ENCODE measurements around the gene SLC38A2. TPM values are rescaled to one million over a fixed set of nuclear protein-coding genes. Genes with fewer than 3 reads are reported as not detected.

The SLC38A2 gene
- total RNA-seq, 6 experiments from 2014 or later = 787 to 1,148 (median 975) TPM

DNA sequence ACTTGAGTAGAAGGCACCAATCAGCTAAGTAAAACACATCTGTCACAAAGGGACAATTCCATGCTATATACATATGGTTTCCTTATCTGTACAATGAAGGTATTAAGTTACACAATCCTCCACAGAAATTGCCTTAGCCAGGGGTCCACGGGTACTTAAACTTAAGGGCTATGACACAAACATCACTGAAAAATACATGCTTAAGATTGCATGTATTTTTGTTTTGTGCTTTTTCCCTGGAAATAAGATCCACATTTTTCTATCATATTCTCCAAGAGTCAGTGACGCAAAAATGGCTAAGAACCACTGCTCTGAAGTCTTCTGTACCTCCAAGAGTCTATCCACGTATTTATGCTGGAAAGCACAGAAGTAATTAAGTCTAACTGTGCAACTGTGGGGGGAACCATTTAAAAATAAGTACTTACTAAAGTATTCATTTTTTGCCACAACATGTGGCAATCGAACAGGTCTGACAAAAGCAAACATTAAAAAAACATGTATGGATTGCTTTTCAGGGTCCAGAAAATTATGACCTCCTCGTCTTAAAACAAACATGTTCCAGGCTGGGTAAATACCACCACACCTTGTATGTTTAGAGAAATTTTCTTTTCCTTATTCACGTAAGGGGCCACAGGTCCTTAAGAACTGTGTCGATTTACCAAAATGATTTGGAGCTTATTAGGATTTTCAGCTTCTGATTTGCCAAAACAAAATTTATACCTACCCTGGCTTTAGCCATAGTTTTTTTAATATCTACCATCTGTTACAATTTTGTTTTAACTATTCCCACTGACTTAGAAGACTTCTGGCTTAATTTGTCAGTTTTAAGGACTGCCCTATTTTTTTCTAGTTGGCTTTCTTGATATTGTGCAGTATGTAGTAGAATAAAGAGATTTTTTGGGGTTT, 2.8 kb downstream of the SLC38A2 start:
- H3K27ac Mint-ChIP-seq = peak overlapping the region; percentile 99
- peak overlapping the region; percentile 99 for H3K4me3 Mint-ChIP-seq
- TF ChIP-seq, protein P1, sequence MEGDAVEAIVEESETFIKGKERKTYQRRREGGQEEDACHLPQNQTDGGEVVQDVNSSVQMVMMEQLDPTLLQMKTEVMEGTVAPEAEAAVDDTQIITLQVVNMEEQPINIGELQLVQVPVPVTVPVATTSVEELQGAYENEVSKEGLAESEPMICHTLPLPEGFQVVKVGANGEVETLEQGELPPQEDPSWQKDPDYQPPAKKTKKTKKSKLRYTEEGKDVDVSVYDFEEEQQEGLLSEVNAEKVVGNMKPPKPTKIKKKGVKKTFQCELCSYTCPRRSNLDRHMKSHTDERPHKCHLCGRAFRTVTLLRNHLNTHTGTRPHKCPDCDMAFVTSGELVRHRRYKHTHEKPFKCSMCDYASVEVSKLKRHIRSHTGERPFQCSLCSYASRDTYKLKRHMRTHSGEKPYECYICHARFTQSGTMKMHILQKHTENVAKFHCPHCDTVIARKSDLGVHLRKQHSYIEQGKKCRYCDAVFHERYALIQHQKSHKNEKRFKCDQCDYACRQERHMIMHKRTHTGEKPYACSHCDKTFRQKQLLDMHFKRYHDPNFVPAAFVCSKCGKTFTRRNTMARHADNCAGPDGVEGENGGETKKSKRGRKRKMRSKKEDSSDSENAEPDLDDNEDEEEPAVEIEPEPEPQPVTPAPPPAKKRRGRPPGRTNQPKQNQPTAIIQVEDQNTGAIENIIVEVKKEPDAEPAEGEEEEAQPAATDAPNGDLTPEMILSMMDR (IDR thresholded peaks at IDR 0.05) = no peak
- H3K36me3 Mint-ChIP-seq (ENCODE audit: low read depth) = peaks cover 77% of the 10 kb centered on the region
- peaks cover 53% of the 10 kb centered on the region for H3K27me3 Mint-ChIP-seq (ENCODE audit: insufficient read depth)
- H3K4me1 Mint-ChIP-seq (ENCODE audit: low read depth) = peaks cover 57% of the 10 kb centered on the region
- H3K9me3 Mint-ChIP-seq = peaks cover 36% of the 10 kb centered on the region
- DNase-seq = no peak

DNA sequence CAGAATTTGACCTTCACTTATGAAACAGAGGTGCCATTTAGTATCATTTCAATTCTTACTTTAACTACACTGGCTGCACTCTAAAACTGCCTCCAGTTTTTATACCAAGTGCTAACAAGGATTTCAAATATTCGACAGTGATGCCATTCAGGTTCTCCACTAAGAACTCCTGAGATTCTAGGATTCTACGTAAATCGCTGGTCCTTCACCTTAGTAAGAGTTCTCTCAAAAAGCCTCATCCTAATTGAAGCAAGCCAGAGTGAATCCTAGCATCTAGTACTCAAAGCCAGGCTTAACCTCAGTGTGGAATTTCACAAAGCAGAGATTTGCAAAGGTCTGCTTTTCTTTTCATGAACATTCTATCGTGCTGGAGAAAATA, 3.5 kb downstream of the SLC38A2 start:
- H3K27me3 Mint-ChIP-seq (ENCODE audit: insufficient read depth) = peaks cover 57% of the 10 kb centered on the region
- H3K27ac Mint-ChIP-seq = peak overlapping the region; percentile 99
- peaks cover 55% of the 10 kb centered on the region for H3K4me1 Mint-ChIP-seq (ENCODE audit: low read depth)
- DNase-seq = no peak
- peaks cover 36% of the 10 kb centered on the region for H3K9me3 Mint-ChIP-seq
- H3K36me3 Mint-ChIP-seq (ENCODE audit: low read depth) = peaks cover 81% of the 10 kb centered on the region
- H3K4me3 Mint-ChIP-seq = peak overlapping the region; percentile 99
- TF ChIP-seq, protein P1 (IDR thresholded peaks at IDR 0.05) = no peak

- peak overlapping the region; percentile 99 for H3K4me3 Mint-ChIP-seq
- peaks cover 85% of the 10 kb centered on the region for H3K36me3 Mint-ChIP-seq (ENCODE audit: low read depth)
- TF ChIP-seq, protein P1 (IDR thresholded peaks at IDR 0.05) = no peak
- H3K9me3 Mint-ChIP-seq = peaks cover 36% of the 10 kb centered on the region
- H3K4me1 Mint-ChIP-seq (ENCODE audit: low read depth) = peaks cover 55% of the 10 kb centered on the region
- H3K27ac Mint-ChIP-seq = peak overlapping the region; percentile 99
- no peak for DNase-seq
- H3K27me3 Mint-ChIP-seq (ENCODE audit: insufficient read depth) = peaks cover 61% of the 10 kb centered on the region
Measured at GRCh38 chr12:46368684-46369083, 3.9 kb downstream of the SLC38A2 start.

DNA sequence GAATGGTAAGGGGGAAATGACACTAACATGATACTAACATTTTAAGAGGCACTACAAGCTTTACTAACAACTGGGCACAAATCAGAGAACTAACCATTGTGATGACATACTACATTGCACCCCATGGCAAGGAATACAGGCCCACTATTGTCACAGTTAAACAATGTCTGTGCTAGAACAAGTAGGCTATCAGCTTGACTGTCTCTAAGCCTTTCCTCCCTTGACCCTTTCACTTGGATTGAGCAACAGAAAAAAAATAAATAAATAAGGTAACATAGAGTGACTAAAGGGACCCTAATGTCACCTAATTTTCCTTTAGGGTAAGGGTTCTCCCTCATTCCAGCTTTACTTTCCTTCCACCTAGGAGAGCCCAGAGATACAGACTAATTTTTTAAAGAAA, 4.4 kb downstream of the SLC38A2 start:
- TF ChIP-seq, protein P1 (IDR thresholded peaks at IDR 0.05) = no peak
- Mint-ChIP-seq H3K4me1 (ENCODE audit: low read depth) (peaks cover 55% of the 10 kb centered on the region), H3K27ac (peak overlapping the region; percentile 99), H3K36me3 (ENCODE audit: low read depth) (peaks cover 91% of the 10 kb centered on the region), H3K9me3 (peaks cover 36% of the 10 kb centered on the region), H3K27me3 (ENCODE audit: insufficient read depth) (peaks cover 66% of the 10 kb centered on the region), H3K4me3 (peak overlapping the region; percentile 99)
- no peak for DNase-seq

DNA sequence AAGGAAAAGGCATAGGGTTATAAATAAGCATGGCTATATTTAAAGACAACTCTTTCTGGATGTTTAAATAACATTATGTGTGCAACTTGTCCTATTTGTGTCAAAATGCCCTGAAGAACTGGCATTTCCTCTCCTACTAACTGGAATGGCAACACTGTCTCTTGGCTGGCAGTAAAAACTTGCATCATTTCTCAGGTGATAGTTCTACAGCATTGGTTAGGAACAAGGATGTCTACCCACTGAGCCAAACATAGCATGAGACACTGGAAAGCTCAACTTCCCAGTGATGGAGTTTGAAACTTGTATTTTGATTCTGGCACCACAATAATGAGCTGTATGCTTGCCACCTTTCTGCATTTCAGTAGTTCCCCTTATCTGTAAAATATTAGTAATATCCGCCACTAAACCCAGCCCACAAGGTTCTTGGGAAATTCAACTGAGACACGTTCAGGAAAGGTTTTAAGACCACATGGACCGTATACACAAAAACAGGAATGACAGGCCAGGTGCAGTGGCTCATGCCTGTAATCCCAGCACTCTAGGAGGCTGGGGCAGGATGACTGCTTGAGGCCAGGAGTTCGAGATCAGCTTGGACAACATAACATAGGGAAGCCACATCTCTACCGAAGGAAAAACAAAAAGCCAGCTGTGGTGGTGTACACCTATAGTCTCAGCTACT, 5.1 kb downstream of the SLC38A2 start:
- Mint-ChIP-seq H3K4me3 (peak overlapping the region; percentile 99), H3K4me1 (ENCODE audit: low read depth) (peaks cover 59% of the 10 kb centered on the region), H3K36me3 (ENCODE audit: low read depth) (peaks cover 95% of the 10 kb centered on the region), H3K27me3 (ENCODE audit: insufficient read depth) (peaks cover 68% of the 10 kb centered on the region), H3K9me3 (peaks cover 34% of the 10 kb centered on the region), H3K27ac (peak overlapping the region; percentile 99)
- no peak for DNase-seq
- TF ChIP-seq, protein P1 (IDR thresholded peaks at IDR 0.05) = no peak
